Neural cell (in vitro differentiated cells): ENCODE data around the gene ARSI. TPM values are rescaled to one million over a fixed set of nuclear protein-coding genes. Genes with fewer than 3 reads are reported as not detected.

Source experiments
- H2AFZ ChIP-seq: fragments of 200-600, 300-800 bp; sonication (generic), shearing (Covaris generic); 2 replicates; pipeline ENCODE4 v1.6.0; 2014; ENCODE audit warnings: low read depth, mild to moderate bottlenecking, antibody characterized with exemption, low read length, moderate library complexity
- H3F3A ChIP-seq: fragments of 200-600 bp; shearing (Covaris generic); 2 replicates; pipeline ENCODE4 v1.6.1; 2016; ENCODE audit warnings: mild to moderate bottlenecking, moderate library complexity, mixed read lengths, antibody characterized with exemption, low read length; ENCODE audit not compliant: insufficient read depth, poor library complexity, severe bottlenecking
- H3K27ac ChIP-seq: fragments of 200-600, 300-800 bp; sonication (generic), shearing (Covaris generic); 2 replicates; pipeline ENCODE4 v1.5.1; 2014; ENCODE audit warnings: mild to moderate bottlenecking, low read length, moderate library complexity
- H3K27me3 ChIP-seq: fragments of 300-800, 200-600 bp; sonication (generic), shearing (Covaris generic); 2 replicates; pipeline ENCODE4 v1.6.0; 2014; ENCODE audit warnings: mild to moderate bottlenecking, low read depth, low read length, moderate library complexity; ENCODE audit not compliant: insufficient read depth
- H3K36me3 ChIP-seq: fragments of 300-800, 200-600 bp; sonication (generic), shearing (Covaris generic); 2 replicates; pipeline ENCODE4 v1.5.1; 2014; ENCODE audit warnings: mild to moderate bottlenecking, antibody characterized with exemption, low read length, moderate library complexity; ENCODE audit not compliant: insufficient read depth
- H3K4me2 ChIP-seq: fragments of 300-800, 200-600 bp; sonication (generic), shearing (Covaris generic); 2 replicates; pipeline ENCODE4 v1.6.0; 2014; ENCODE audit warnings: mild to moderate bottlenecking, low read length
- H3K4me3 ChIP-seq: fragments of 300-800, 200-600 bp; sonication (generic), shearing (Covaris generic); 2 replicates; pipeline ENCODE4 v1.5.1; 2014; ENCODE audit warnings: mild to moderate bottlenecking, low read length, moderate library complexity
- H3K79me2 ChIP-seq: fragments of 200-600 bp; shearing (Covaris generic); replicated peaks from 2 replicates; pipeline ENCODE4 v1.6.0; 2014; ENCODE audit warnings: mild to moderate bottlenecking, low read length, moderate library complexity; ENCODE audit not compliant: insufficient read depth
- H3K9ac ChIP-seq: fragments of 300-800, 200-600 bp; sonication (generic), shearing (Covaris generic); 2 replicates; pipeline ENCODE4 v1.6.1; 2016; ENCODE audit warnings: mild to moderate bottlenecking, low read length, mixed read lengths
- H3K9me2 ChIP-seq: fragments of 200-600 bp; shearing (Covaris generic); 2 replicates; pipeline ENCODE4 v1.6.1; 2016; ENCODE audit warnings: mild to moderate bottlenecking, low read length, mixed read lengths; ENCODE audit not compliant: insufficient read depth
- H3K9me3 ChIP-seq: fragments of 200-600, 300-800 bp; sonication (generic), shearing (Covaris generic); 2 replicates; pipeline ENCODE4 v1.6.1; 2016; ENCODE audit warnings: mild to moderate bottlenecking, mixed run types, low read length, moderate library complexity, mixed read lengths
- H4K20me1 ChIP-seq: fragments of 200-600 bp; shearing (Covaris generic); 2 replicates; pipeline ENCODE4 v1.6.1; 2016; ENCODE audit warnings: mild to moderate bottlenecking, mixed run types; ENCODE audit not compliant: insufficient read depth
- EP300 ChIP-seq: fragments of 450-650 bp; conservative IDR thresholded peaks from 2 replicates; pipeline ENCODE4 v1.6.1; 2014; ENCODE audit warnings: antibody characterized with exemption, mild to moderate bottlenecking, moderate library complexity; ENCODE audit not compliant: poor library complexity, severe bottlenecking
- EZH2 ChIP-seq: fragments of 200-600, 300-800 bp; shearing (Covaris generic), sonication (generic); IDR thresholded peaks from 2 replicates; pipeline ENCODE4 v1.6.1; 2014; ENCODE audit warnings: antibody characterized with exemption, low read length, borderline replicate concordance, mild to moderate bottlenecking; ENCODE audit not compliant: insufficient read depth, poor library complexity, severe bottlenecking
- MXI1 ChIP-seq: fragments of 450-650 bp; conservative IDR thresholded peaks from 2 replicates; pipeline ENCODE4 v1.6.1; 2014; ENCODE audit warnings: antibody characterized with exemption, mild to moderate bottlenecking; ENCODE audit not compliant: poor library complexity, severe bottlenecking
- POLR2AphosphoS5 ChIP-seq: IDR thresholded peaks from 2 replicates; pipeline ENCODE4 v1.6.1; 2012
- RAD21 ChIP-seq: fragments of 450-650 bp; conservative IDR thresholded peaks from 2 replicates; pipeline ENCODE4 v1.6.1; 2014; ENCODE audit warnings: antibody characterized with exemption, mild to moderate bottlenecking, moderate library complexity
- SMC3 ChIP-seq: fragments of 450-650 bp; conservative IDR thresholded peaks from 2 replicates; pipeline ENCODE4 v1.6.1; 2014; ENCODE audit warnings: antibody characterized with exemption, mild to moderate bottlenecking, moderate library complexity; ENCODE audit not compliant: poor library complexity
- TAF1 ChIP-seq: IDR thresholded peaks from 2 replicates; pipeline ENCODE4 v1.6.1; 2012; ENCODE audit warnings: low read depth
- polyA plus RNA-seq: library from polyadenylated mRNA; depleted of rRNA; stranded (reverse); fragments of >200 nt; gene quantifications from 2 replicates; pipeline ENCODE4 v1.2.3, GENCODE V29; 2014
- TF ChIP-seq, protein P1 (sequence below): fragments of 450-650 bp; IDR thresholded peaks from 2 replicates; pipeline ENCODE4 v1.5.1; 2014; ENCODE audit warnings: antibody characterized with exemption, mild to moderate bottlenecking, moderate library complexity; ENCODE audit not compliant: poor library complexity, severe bottlenecking
- TF ChIP-seq, protein P2 (sequence below): IDR thresholded peaks from 2 replicates; pipeline ENCODE4 v1.6.1; 2012; ENCODE audit warnings: borderline replicate concordance

ARSI gene
- polyA plus RNA-seq, 1 donor from 2014 or later, result not detected

DNA sequence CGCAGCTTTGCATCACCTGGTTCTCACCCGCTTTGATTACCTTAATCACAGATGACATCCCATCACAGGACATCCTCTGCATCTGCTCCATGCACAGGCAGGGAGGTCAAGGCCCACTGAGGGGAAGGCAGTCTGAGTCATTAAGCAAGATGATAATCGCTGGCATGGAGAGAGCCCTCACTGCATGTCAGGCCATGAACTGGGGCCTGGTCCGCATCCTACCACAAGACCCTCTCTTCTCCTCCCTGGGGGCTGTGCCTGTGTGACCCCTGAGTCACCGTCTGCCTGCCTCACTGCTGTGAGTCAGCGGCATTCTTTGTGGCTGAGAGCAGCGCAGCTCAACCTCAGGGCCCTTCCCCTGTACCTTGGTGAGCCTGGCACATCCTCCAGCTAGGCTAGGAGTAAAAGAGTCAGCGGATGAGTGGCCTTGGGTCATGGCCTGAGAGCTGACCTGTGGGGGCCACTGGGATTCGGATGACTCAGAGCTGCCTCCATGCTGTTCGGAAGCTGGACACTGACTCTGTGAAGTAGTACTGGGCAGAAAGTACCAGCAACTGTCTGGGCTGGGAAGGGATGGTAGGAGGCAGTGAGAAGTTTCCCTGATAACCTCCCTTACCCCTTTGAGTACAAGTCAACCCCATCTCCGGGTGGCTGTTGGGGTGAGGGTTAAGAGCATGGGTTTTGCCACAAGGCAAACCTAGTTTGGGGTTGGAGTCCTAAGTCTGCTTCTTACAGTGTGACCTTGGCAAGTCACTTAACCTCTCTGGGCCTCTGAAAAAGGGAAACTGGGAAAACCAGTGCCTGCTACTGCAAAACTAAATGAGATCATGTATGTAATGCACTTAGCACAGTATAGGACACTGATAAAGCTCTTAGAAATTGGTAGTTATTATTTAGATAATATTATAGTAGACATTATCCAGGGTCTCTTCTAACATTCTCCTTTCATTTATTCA, 14.6 kb upstream of the ARSI start:
- Histone ChIP-seq H3K4me2 (no peak overlapping the region), H2AFZ (no peak overlapping the region), H3K36me3 (no peaks in the 10 kb centered on the region), H3K4me3 (no peak overlapping the region), H4K20me1 (no peaks in the 10 kb centered on the region), H3K9ac (no peak overlapping the region), H3F3A (no peaks in the 10 kb centered on the region), H3K9me2 (no peaks in the 10 kb centered on the region), H3K9me3 (no peaks in the 10 kb centered on the region), H3K27ac (no peak overlapping the region), H3K27me3 (no peaks in the 10 kb centered on the region), H3K79me2 (no peaks in the 10 kb centered on the region)
- no peak for TF ChIP-seq MXI1
- no peak for TF ChIP-seq SMC3
- TF ChIP-seq, protein P1, sequence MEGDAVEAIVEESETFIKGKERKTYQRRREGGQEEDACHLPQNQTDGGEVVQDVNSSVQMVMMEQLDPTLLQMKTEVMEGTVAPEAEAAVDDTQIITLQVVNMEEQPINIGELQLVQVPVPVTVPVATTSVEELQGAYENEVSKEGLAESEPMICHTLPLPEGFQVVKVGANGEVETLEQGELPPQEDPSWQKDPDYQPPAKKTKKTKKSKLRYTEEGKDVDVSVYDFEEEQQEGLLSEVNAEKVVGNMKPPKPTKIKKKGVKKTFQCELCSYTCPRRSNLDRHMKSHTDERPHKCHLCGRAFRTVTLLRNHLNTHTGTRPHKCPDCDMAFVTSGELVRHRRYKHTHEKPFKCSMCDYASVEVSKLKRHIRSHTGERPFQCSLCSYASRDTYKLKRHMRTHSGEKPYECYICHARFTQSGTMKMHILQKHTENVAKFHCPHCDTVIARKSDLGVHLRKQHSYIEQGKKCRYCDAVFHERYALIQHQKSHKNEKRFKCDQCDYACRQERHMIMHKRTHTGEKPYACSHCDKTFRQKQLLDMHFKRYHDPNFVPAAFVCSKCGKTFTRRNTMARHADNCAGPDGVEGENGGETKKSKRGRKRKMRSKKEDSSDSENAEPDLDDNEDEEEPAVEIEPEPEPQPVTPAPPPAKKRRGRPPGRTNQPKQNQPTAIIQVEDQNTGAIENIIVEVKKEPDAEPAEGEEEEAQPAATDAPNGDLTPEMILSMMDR, result no peak
- TF ChIP-seq, protein P2, sequence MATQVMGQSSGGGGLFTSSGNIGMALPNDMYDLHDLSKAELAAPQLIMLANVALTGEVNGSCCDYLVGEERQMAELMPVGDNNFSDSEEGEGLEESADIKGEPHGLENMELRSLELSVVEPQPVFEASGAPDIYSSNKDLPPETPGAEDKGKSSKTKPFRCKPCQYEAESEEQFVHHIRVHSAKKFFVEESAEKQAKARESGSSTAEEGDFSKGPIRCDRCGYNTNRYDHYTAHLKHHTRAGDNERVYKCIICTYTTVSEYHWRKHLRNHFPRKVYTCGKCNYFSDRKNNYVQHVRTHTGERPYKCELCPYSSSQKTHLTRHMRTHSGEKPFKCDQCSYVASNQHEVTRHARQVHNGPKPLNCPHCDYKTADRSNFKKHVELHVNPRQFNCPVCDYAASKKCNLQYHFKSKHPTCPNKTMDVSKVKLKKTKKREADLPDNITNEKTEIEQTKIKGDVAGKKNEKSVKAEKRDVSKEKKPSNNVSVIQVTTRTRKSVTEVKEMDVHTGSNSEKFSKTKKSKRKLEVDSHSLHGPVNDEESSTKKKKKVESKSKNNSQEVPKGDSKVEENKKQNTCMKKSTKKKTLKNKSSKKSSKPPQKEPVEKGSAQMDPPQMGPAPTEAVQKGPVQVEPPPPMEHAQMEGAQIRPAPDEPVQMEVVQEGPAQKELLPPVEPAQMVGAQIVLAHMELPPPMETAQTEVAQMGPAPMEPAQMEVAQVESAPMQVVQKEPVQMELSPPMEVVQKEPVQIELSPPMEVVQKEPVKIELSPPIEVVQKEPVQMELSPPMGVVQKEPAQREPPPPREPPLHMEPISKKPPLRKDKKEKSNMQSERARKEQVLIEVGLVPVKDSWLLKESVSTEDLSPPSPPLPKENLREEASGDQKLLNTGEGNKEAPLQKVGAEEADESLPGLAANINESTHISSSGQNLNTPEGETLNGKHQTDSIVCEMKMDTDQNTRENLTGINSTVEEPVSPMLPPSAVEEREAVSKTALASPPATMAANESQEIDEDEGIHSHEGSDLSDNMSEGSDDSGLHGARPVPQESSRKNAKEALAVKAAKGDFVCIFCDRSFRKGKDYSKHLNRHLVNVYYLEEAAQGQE, result no peak
- TF ChIP-seq TAF1, result no peak
- TF ChIP-seq EZH2, result no peak
- TF ChIP-seq RAD21, result no peak
- TF ChIP-seq EP300, result no peak
- no peak for TF ChIP-seq POLR2AphosphoS5

DNA sequence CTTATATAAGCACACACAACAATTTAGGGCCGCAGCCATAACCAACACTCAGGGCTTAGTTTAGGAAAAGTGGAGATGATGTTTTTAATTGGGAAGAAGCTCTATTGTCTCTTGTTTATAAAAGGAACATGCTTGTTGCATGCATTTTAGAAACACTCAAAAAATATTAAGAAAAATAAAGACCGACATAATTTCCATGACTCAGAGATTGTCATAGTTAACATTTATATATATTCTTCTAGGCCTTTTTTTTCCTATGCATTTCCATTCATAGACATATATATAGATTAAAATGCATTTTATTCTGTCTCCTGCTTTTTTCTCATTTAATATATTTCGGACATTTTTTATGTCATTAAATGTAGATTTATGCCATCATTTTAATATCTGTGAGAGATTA, 13.6 kb upstream of the ARSI start:
- Histone ChIP-seq H3K36me3 (no peaks in the 10 kb centered on the region), H3K27ac (no peak overlapping the region), H2AFZ (no peak overlapping the region), H3K9me2 (no peaks in the 10 kb centered on the region), H3F3A (no peaks in the 10 kb centered on the region), H3K79me2 (no peaks in the 10 kb centered on the region), H3K4me3 (no peak overlapping the region), H3K4me2 (no peak overlapping the region), H3K9me3 (no peaks in the 10 kb centered on the region), H3K27me3 (no peaks in the 10 kb centered on the region), H4K20me1 (no peaks in the 10 kb centered on the region), H3K9ac (no peak overlapping the region)
- TF ChIP-seq, protein P2, result no peak
- TF ChIP-seq, protein P1, result no peak
- TF ChIP-seq EZH2 (no peak), RAD21 (no peak), EP300 (no peak), MXI1 (no peak), TAF1 (no peak), POLR2AphosphoS5 (no peak), SMC3 (no peak)
